H1 (cell line): ENCODE results near the gene TLNRD1. TPM values are rescaled to one million over a fixed set of nuclear protein-coding genes. Genes with fewer than 3 reads are reported as not detected.

Source experiments
- CTCF ChIA-PET: fragments of 300-600 bp; sonication (Branson Sonifier 250); formaldehyde crosslinking; loops from one replicate; lab custom pipeline; 2021; ENCODE audit not compliant: partially characterized antibody; lab: Charles Lee
- POLR2A ChIA-PET: fragments of 300-600 bp; sonication (Branson Sonifier 250); formaldehyde crosslinking; loops from one replicate; lab custom pipeline; 2021; ENCODE audit warnings: inconsistent platforms; ENCODE audit not compliant: partially characterized antibody; lab: Charles Lee
- DNase-seq, 2 experiments: peaks; one replicate each; pipeline versions ENCODE4 v3.0.0 to v3.0.0-alpha.2; 2010 to 2022; ENCODE audit warnings: low spot score in 2 of 2, low read depth in 1 of 2, mixed read lengths in 1 of 2
- FAIRE-seq: peaks from 2 replicates; lab custom pipeline; 2011; peaks lifted over from hg19 to GRCh38; lab: Jason Lieb, UNC
- H2AFZ ChIP-seq: 2 replicates; pipeline ENCODE4 v1.8.1; 2012; ENCODE audit warnings: low read length, inconsistent platforms
- H2AK5ac ChIP-seq: 2 replicates; pipeline ENCODE4 v1.6.1; 2013; ENCODE audit warnings: low read depth, low read length
- H2BK120ac ChIP-seq: replicated peaks from 2 replicates; pipeline ENCODE3; 2013; ENCODE audit warnings: low read depth, low read length, inconsistent platforms
- H2BK12ac ChIP-seq: 2 replicates; pipeline ENCODE4 v1.6.1; 2013; ENCODE audit warnings: low read depth, low read length
- H2BK15ac ChIP-seq: 2 replicates; pipeline ENCODE4 v1.6.1; 2013; ENCODE audit warnings: low read length
- H2BK20ac ChIP-seq: 2 replicates; pipeline ENCODE4 v1.6.1; 2013; ENCODE audit warnings: low read length
- H2BK5ac ChIP-seq: 2 replicates; pipeline ENCODE4 v1.6.1; 2013; ENCODE audit warnings: low read depth, low read length
- H3K14ac ChIP-seq: 2 replicates; pipeline ENCODE4 v1.6.1; 2013; ENCODE audit warnings: inconsistent platforms; ENCODE audit not compliant: insufficient read length
- H3K18ac ChIP-seq: 2 replicates; pipeline ENCODE4 v1.6.1; 2013; ENCODE audit warnings: low read length; ENCODE audit errors: extremely low read depth
- H3K23ac ChIP-seq: 2 replicates; pipeline ENCODE4 v1.6.1; 2013; ENCODE audit warnings: inconsistent platforms; ENCODE audit not compliant: insufficient read length
- H3K23me2 ChIP-seq: 2 replicates; pipeline ENCODE4 v1.6.1; 2013; ENCODE audit warnings: low read depth, low read length
- H3K27ac ChIP-seq: 2 replicates; pipeline ENCODE4 v1.6.1; 2011; ENCODE audit warnings: low read depth, low read length, inconsistent platforms
- H3K27me3 ChIP-seq, 4 experiments: replicated peaks in 1 of 4; 1 replicate in 1 of 4; 2 replicates in 3 of 4; pipeline versions ENCODE4 v1.6.1 to v1.8.1; 2011 to 2013; ENCODE audit warnings: low read length in 3 of 4, mild to moderate bottlenecking in 3 of 4, inconsistent platforms in 2 of 4, mixed read lengths in 2 of 4, moderate library complexity in 1 of 4; ENCODE audit not compliant: control insufficient read depth in 3 of 4, insufficient read depth in 3 of 4; ENCODE audit errors: extremely low read depth in 1 of 4
- H3K36me3 ChIP-seq, 4 experiments: 2 replicates each; pipeline versions ENCODE4 v1.6.1 to v1.8.1; 2011 to 2013; ENCODE audit warnings: mild to moderate bottlenecking in 4 of 4, low read length in 3 of 4, moderate library complexity in 2 of 4, control low read depth in 1 of 4, inconsistent platforms in 1 of 4; ENCODE audit not compliant: insufficient read depth in 4 of 4, control insufficient read depth in 2 of 4
- H3K4ac ChIP-seq: replicated peaks from 2 replicates; pipeline ENCODE3; 2013; ENCODE audit warnings: low read length, low read depth, mixed read lengths, inconsistent platforms; ENCODE audit not compliant: insufficient read length
- H3K4me1 ChIP-seq, 4 experiments: replicated peaks in 1 of 4; 1 replicate in 1 of 4; 2 replicates in 3 of 4; pipeline versions ENCODE4 v1.6.1 to v1.8.1; 2011 to 2013; ENCODE audit warnings: low read length in 3 of 4, inconsistent platforms in 2 of 4, mixed read lengths in 1 of 4; ENCODE audit not compliant: insufficient read depth in 4 of 4, control insufficient read depth in 3 of 4
- H3K4me2 ChIP-seq, 2 experiments: 2 replicates each; pipeline versions ENCODE4 v1.6.1 to v1.8.1; 2011 to 2013; ENCODE audit warnings: low read depth in 2 of 2, low read length in 2 of 2, control low read depth in 1 of 2, inconsistent platforms in 1 of 2, mild to moderate bottlenecking in 1 of 2; ENCODE audit not compliant: insufficient read depth in 1 of 2
- H3K4me3 ChIP-seq, 4 experiments: fragments of 200-600, 300-600 bp in 1 of 4; sonication (generic), shearing (Covaris generic), sonication (Bioruptor Twin) in 1 of 4; 2 replicates each; pipeline versions ENCODE4 v1.5.1 to v1.8.1; 2011 to 2016; ENCODE audit warnings: low read length in 4 of 4, low read depth in 3 of 4, control low read depth in 2 of 4, inconsistent platforms in 2 of 4, mild to moderate bottlenecking in 2 of 4, mixed read lengths in 1 of 4, moderate library complexity in 1 of 4; ENCODE audit not compliant: insufficient read depth in 2 of 4; ENCODE audit errors: extremely low read depth in 1 of 4
- H3K56ac ChIP-seq: replicated peaks from 2 replicates; pipeline ENCODE3; 2013; ENCODE audit warnings: low read depth, mild to moderate bottlenecking, mixed read lengths, low read length, inconsistent platforms; ENCODE audit not compliant: insufficient read length
- H3K79me1 ChIP-seq: 2 replicates; pipeline ENCODE4 v1.6.1; 2013; ENCODE audit warnings: low read depth, low read length, control low read depth
- H3K79me2 ChIP-seq, 2 experiments: 2 replicates each; pipeline versions ENCODE4 v1.6.1 to v1.8.1; 2012 to 2013; ENCODE audit warnings: low read length in 2 of 2, mild to moderate bottlenecking in 2 of 2, inconsistent platforms in 1 of 2; ENCODE audit not compliant: insufficient read depth in 2 of 2, control insufficient read depth in 1 of 2
- H3K9ac ChIP-seq, 4 experiments: replicated peaks in 1 of 4; 1 replicate in 1 of 4; 2 replicates in 3 of 4; pipeline versions ENCODE4 v1.6.1 to v1.8.1; 2011 to 2013; ENCODE audit warnings: low read depth in 3 of 4, low read length in 3 of 4, control low read depth in 2 of 4, mild to moderate bottlenecking in 2 of 4, moderate library complexity in 2 of 4, inconsistent platforms in 1 of 4; ENCODE audit errors: extremely low read depth in 1 of 4
- H3K9me3 ChIP-seq, 2 experiments: 2 replicates each; pipeline versions ENCODE4 v1.6.1 to v1.8.1; 2012 to 2013; ENCODE audit warnings: mild to moderate bottlenecking in 2 of 2, moderate library complexity in 2 of 2, control low read depth in 1 of 2, inconsistent platforms in 1 of 2, low read depth in 1 of 2, low read length in 1 of 2, mixed read lengths in 1 of 2; ENCODE audit not compliant: insufficient read depth in 2 of 2
- H4K20me1 ChIP-seq, 2 experiments: replicated peaks in 1 of 2; 2 replicates each; pipeline versions ENCODE3 to v1.8.1; 2011 to 2013; ENCODE audit warnings: inconsistent platforms in 2 of 2, low read length in 2 of 2, mild to moderate bottlenecking in 1 of 2; ENCODE audit not compliant: insufficient read depth in 2 of 2, control insufficient read depth in 1 of 2
- H4K5ac ChIP-seq: 2 replicates; pipeline ENCODE4 v1.6.1; 2013; ENCODE audit warnings: low read length, low read depth, mixed read lengths, inconsistent platforms; ENCODE audit not compliant: insufficient read length
- H4K8ac ChIP-seq: 2 replicates; pipeline ENCODE4 v1.8.0; 2013; ENCODE audit warnings: mild to moderate bottlenecking, moderate library complexity, low read length, inconsistent platforms; ENCODE audit not compliant: insufficient read depth; ENCODE audit errors: extremely low read depth
- H4K91ac ChIP-seq: replicated peaks from 2 replicates; pipeline ENCODE3; 2013; ENCODE audit warnings: low read length, mixed read lengths, inconsistent platforms; ENCODE audit not compliant: insufficient read length
- ASH2L ChIP-seq: fragments of 200-600, 300-600 bp; sonication (generic); IDR thresholded peaks from one replicate; pipeline ENCODE4 v1.7.1; 2017; ENCODE audit warnings: low read length
- CBX8 ChIP-seq: fragments of 300-800, 300-1000 bp; sonication (generic); IDR thresholded peaks from 2 replicates; pipeline ENCODE4 v1.7.1; 2016; ENCODE audit warnings: low read depth, low read length, borderline replicate concordance
- CHD1 ChIP-seq: IDR thresholded peaks from 2 replicates; pipeline ENCODE4 v1.6.1; 2012; ENCODE audit warnings: low read depth, low read length, improper control_type of control experiment
- CREB1 ChIP-seq: IDR thresholded peaks from 2 replicates; pipeline ENCODE4 v1.6.1; 2012; ENCODE audit warnings: inconsistent platforms
- EGR1 ChIP-seq: IDR thresholded peaks from 2 replicates; pipeline ENCODE4 v1.6.1; 2011; ENCODE audit warnings: low read depth, low read length, borderline replicate concordance
- HDAC2 ChIP-seq, 2 experiments: fragments of 300-600 bp in 1 of 2; sonication (generic) in 1 of 2; IDR thresholded peaks; 2 replicates each; pipeline ENCODE4 v1.6.1; 2011 to 2012; ENCODE audit warnings: low read depth in 2 of 2, low read length in 2 of 2, mild to moderate bottlenecking in 2 of 2, moderate library complexity in 2 of 2, borderline replicate concordance in 1 of 2, inconsistent platforms in 1 of 2
- JUND ChIP-seq: IDR thresholded peaks from 2 replicates; pipeline ENCODE4 v1.6.1; 2011; ENCODE audit warnings: mild to moderate bottlenecking, improper control_type of control experiment, low read length
- KDM4A ChIP-seq: IDR thresholded peaks from one replicate; pipeline ENCODE4 v1.7.1; 2012; ENCODE audit warnings: low read depth, mild to moderate bottlenecking, moderate library complexity, low read length, inconsistent platforms; ENCODE audit not compliant: severe bottlenecking
- KDM5A ChIP-seq: fragments of 200-600 bp; IDR thresholded peaks from 2 replicates; pipeline ENCODE4 v1.7.1; 2012; ENCODE audit warnings: mild to moderate bottlenecking, low read length, inconsistent platforms, mixed read lengths
- POLR2A ChIP-seq, 2 experiments: IDR thresholded peaks; 1 replicate in 1 of 2; 2 replicates in 1 of 2; pipeline ENCODE4 v1.6.1; 2011; ENCODE audit warnings: low read depth in 2 of 2, low read length in 2 of 2, mild to moderate bottlenecking in 2 of 2; ENCODE audit errors: control extremely low read depth in 1 of 2
- RAD21 ChIP-seq, 2 experiments: IDR thresholded peaks in 1 of 2; conservative IDR thresholded peaks in 1 of 2; 2 replicates each; pipeline ENCODE4 v1.6.1; 2011; ENCODE audit warnings: low read depth in 2 of 2, low read length in 2 of 2, improper control_type of control experiment in 1 of 2, inconsistent platforms in 1 of 2, mild to moderate bottlenecking in 1 of 2, moderate library complexity in 1 of 2
- SIRT6 ChIP-seq: IDR thresholded peaks from one replicate; pipeline ENCODE4 v1.7.1; 2012; ENCODE audit warnings: low read length, inconsistent platforms
- SP1 ChIP-seq: IDR thresholded peaks from 2 replicates; pipeline ENCODE4 v1.6.1; 2011; ENCODE audit warnings: low read depth, low read length
- SP2 ChIP-seq: IDR thresholded peaks from 2 replicates; pipeline ENCODE4 v1.6.1; 2012; ENCODE audit warnings: mild to moderate bottlenecking, low read length, inconsistent platforms
- SRF ChIP-seq: IDR thresholded peaks from 2 replicates; pipeline ENCODE4 v1.6.1; 2011; ENCODE audit warnings: mild to moderate bottlenecking, low read depth, low read length, moderate library complexity
- YY1 ChIP-seq: IDR thresholded peaks from 2 replicates; pipeline ENCODE4 v1.6.1; 2011; ENCODE audit warnings: low read depth, mild to moderate bottlenecking, low read length
- WGBS, 2 experiments: shearing (Covaris generic) in 1 of 2; methylation state at CpG; one replicate each; pipeline versions ENCODE4 v1.1.6 to v1.1.7; 2013 to 2015; ENCODE audit warnings: low lambda C conversion rate in 2 of 2, mixed read lengths in 2 of 2, inconsistent platforms in 1 of 2, low coverage in 1 of 2, missing lambda C conversion rate in 1 of 2; ENCODE audit not compliant: insufficient replicate concordance in 2 of 2, insufficient coverage in 1 of 2, insufficient read length in 1 of 2; ENCODE audit errors: extremely low coverage in 1 of 2, missing lambda C conversion rate in 1 of 2; 5-methylcytosine and 5-hydroxymethylcytosine counted together
- polyA plus RNA-seq, 7 experiments: library from polyadenylated mRNA; depleted of rRNA in 3 of 7; stranded (reverse) in 5 of 7; unstranded in 2 of 7; fragments of >200 nt in 5 of 7; fragments of 200-250 nt in 2 of 7; gene quantifications; 1 replicate in 5 of 7; 2 replicates in 1 of 7; 4 replicates in 1 of 7; pipeline versions ENCODE4 v1.2.1 to v1.2.3, GENCODE V29; 2011 to 2013; ENCODE audit warnings: missing spikeins in 2 of 7, mixed read lengths in 2 of 7
- total RNA-seq: library from RNA; stranded (reverse); fragmentation: NEBNext Ultra II Directional; extraction: Animal tissue kit (Norgen Biotek cat#: 25700); gene quantifications from 2 replicates; pipeline ENCODE4 v1.2.1, GENCODE V29; 2021

The TLNRD1 gene
- total and polyA plus RNA-seq, 2 of the 8 experiments (the other 6 are each of a cell fraction or from before 2014, with no cell fraction given) = 12.2 to 20.5 TPM

DNA sequence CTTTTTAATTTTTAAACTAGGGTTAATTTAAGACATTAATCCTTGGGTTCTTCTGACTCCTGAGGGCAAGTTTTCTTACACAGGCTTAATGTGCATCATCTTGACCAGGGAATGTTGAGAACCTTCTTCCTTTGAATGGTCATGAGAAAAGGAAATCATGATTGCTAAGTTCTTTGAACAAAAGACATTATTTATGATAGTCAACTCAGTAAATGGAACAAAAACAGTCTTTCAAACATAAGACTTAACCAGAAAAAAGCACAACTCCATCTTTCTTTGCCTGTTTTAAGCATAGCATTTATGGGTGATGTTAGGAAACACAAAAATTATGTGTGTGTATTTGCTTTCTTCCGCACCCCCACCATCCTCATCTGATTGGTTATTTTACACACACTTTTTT is 5.4 kb downstream of the TLNRD1 start:
- Histone ChIP-seq H4K8ac (no peak overlapping the region), H2AFZ (no peak overlapping the region), H2BK120ac (no peak overlapping the region), H3K23ac (no peak overlapping the region), H2AK5ac (no peak overlapping the region), H3K9ac (no peak overlapping the region), H3K27ac (no peak overlapping the region), H3K4ac (no peak overlapping the region), H3K79me2 (no peaks in the 10 kb centered on the region), H3K23me2 (peaks cover 11% of the 10 kb centered on the region; the same call in 1 of the 2 replicates), H4K20me1 (peaks cover 2 to 8% of the 10 kb centered on the region in 2 experiments), H4K5ac (no peak overlapping the region), H2BK5ac (no peak overlapping the region), H3K4me2 (no peak overlapping the region), H2BK20ac (no peak overlapping the region), H3K4me1 (peaks cover 0 to 8% (median 5%) of the 10 kb centered on the region in 4 experiments; a peak in 4 of 7 replicates), H3K79me1 (peaks cover 2% of the 10 kb centered on the region; the same call in 1 of the 2 replicates), H3K27me3 (peaks cover 0 to 12% (median 9%) of the 10 kb centered on the region in 4 experiments; a peak in 5 of 7 replicates), H4K91ac (no peak overlapping the region), H3K56ac (no peak overlapping the region), H2BK15ac (no peak overlapping the region), H3K18ac (no peak overlapping the region), H3K14ac (no peak overlapping the region), H3K36me3 (no peaks in the 10 kb centered on the region; a peak in 1 of 8 replicates), H3K4me3 (no peak overlapping the region), H3K9me3 (no peaks in the 10 kb centered on the region; a peak in 1 of 4 replicates), H2BK12ac (no peak overlapping the region)
- CTCF ChIA-PET = interaction anchor here (0.6 kb wide), 1 partner anchor 12 kb away, joined by 3 read pairs; no protein-coding TSS in a partner anchor
- WGBS, 2 experiments = 100% methylated on average over 1 of the region's 1 CpG; no CpG with 5 or more reads in 1 of the 2 experiments
- POLR2A ChIA-PET = no interaction called here
- DNase-seq = no peak
- no peak for FAIRE-seq
- TF ChIP-seq SP1 (no peak), KDM5A (no peak), CBX8 (no peak), ASH2L (no peak), CHD1 (no peak), EGR1 (no peak), SP2 (no peak), YY1 (no peak), POLR2A (IDR thresholded peaks at IDR 0.05; ENCODE audit: control extremely low read depth in 1 of 2, low read depth in 2 of 2, low read length in 2 of 2) (no peak), RAD21 (IDR thresholded peaks at IDR 0.05 in 1 of 2, conservative IDR thresholded peaks at IDR 0.05 in 1 of 2; ENCODE audit: low read depth in 2 of 2, low read length in 2 of 2) (no peak), SRF (no peak), CREB1 (no peak), JUND (no peak), SIRT6 (no peak), KDM4A (no peak), HDAC2 (IDR thresholded peaks at IDR 0.05; ENCODE audit: borderline replicate concordance in 1 of 2, low read depth in 2 of 2, low read length in 2 of 2) (no peak)
